Mesendoderm (in vitro differentiated cells): ENCODE data around the gene SLC30A9.
A peak's percentile ranks its signal among the peaks of the same experiment; 100 is the strongest.

Experiments
- DNase-seq: peaks from one replicate; pipeline ENCODE4 v3.0.0; 2013
- H2AK5ac ChIP-seq: 2 replicates; pipeline ENCODE4 v1.6.1; 2013; ENCODE audit warnings: low read length, inconsistent platforms
- H2BK120ac ChIP-seq: 2 replicates; pipeline ENCODE4 v1.6.1; 2013; ENCODE audit warnings: low read depth, mild to moderate bottlenecking, low read length, moderate library complexity, mixed read lengths
- H2BK15ac ChIP-seq: replicated peaks from 2 replicates; pipeline ENCODE4 v1.6.1; 2013; ENCODE audit warnings: low read depth, mild to moderate bottlenecking, moderate library complexity
- H2BK5ac ChIP-seq: 2 replicates; pipeline ENCODE4 v1.6.1; 2013; ENCODE audit warnings: low read length, inconsistent platforms
- H3K18ac ChIP-seq: 2 replicates; pipeline ENCODE4 v1.6.1; 2013; ENCODE audit warnings: mild to moderate bottlenecking, low read length, mixed read lengths
- H3K23ac ChIP-seq: one replicate; pipeline ENCODE4 v1.6.1; 2013; ENCODE audit warnings: low read length
- H3K27ac ChIP-seq: 2 replicates; pipeline ENCODE4 v1.5.1; 2013; ENCODE audit warnings: low read depth, mild to moderate bottlenecking, inconsistent platforms, low read length, moderate library complexity
- H3K27me3 ChIP-seq: 2 replicates; pipeline ENCODE4 v1.6.1; 2013; ENCODE audit warnings: low read length, control low read depth, mild to moderate bottlenecking, inconsistent platforms; ENCODE audit not compliant: insufficient read depth, poor library complexity
- H3K36me3 ChIP-seq: 2 replicates; pipeline ENCODE4 v1.6.1; 2013; ENCODE audit warnings: low read length, inconsistent platforms; ENCODE audit not compliant: control insufficient read depth, insufficient read depth
- H3K4ac ChIP-seq: one replicate; pipeline ENCODE4 v1.6.1; 2013; ENCODE audit warnings: low read depth, mild to moderate bottlenecking, low read length, moderate library complexity
- H3K4me1 ChIP-seq: 2 replicates; pipeline ENCODE4 v1.6.1; 2013; ENCODE audit warnings: low read depth, low read length, inconsistent platforms; ENCODE audit not compliant: control insufficient read depth
- H3K4me2 ChIP-seq: 2 replicates; pipeline ENCODE4 v1.6.1; 2013; ENCODE audit warnings: low read length
- H3K4me3 ChIP-seq: 2 replicates; pipeline ENCODE4 v1.5.1; 2013; ENCODE audit warnings: mild to moderate bottlenecking, low read length
- H3K56ac ChIP-seq: one replicate; pipeline ENCODE4 v1.6.1; 2013; ENCODE audit warnings: low read length
- H3K79me1 ChIP-seq: 2 replicates; pipeline ENCODE4 v1.6.1; 2013; ENCODE audit warnings: low read length, inconsistent platforms
- H3K79me2 ChIP-seq: 2 replicates; pipeline ENCODE4 v1.6.1; 2013; ENCODE audit warnings: mild to moderate bottlenecking, low read length; ENCODE audit not compliant: control insufficient read depth, insufficient read depth
- H3K9ac ChIP-seq: 2 replicates; pipeline ENCODE4 v1.6.1; 2013; ENCODE audit warnings: low read length, inconsistent platforms
- H4K5ac ChIP-seq: one replicate; pipeline ENCODE4 v1.6.1; 2013; ENCODE audit warnings: low read length
- H4K8ac ChIP-seq: one replicate; pipeline ENCODE4 v1.6.1; 2013; ENCODE audit warnings: low read depth, mild to moderate bottlenecking, control low read depth, low read length, moderate library complexity
- WGBS: extraction: QIAGEN DNeasy Blood & Tissue Kit; methylation state at CpG from one replicate; pipeline ENCODE4 v1.1.7; 2013; ENCODE audit warnings: low lambda C conversion rate, missing lambda C conversion rate; ENCODE audit not compliant: insufficient coverage; ENCODE audit errors: extremely low coverage; 5-methylcytosine and 5-hydroxymethylcytosine counted together

The SLC30A9 gene

GRCh38 chr4:42101446-42101975 is 111.2 kb downstream of the SLC30A9 start:
- Histone ChIP-seq H2BK120ac (no peak overlapping the region), H3K4me3 (no peak overlapping the region), H3K18ac (no peak overlapping the region), H2BK5ac (no peak overlapping the region), H4K5ac (no peak overlapping the region), H3K4ac (no peak overlapping the region), H3K4me1 (no peaks in the 10 kb centered on the region), H3K79me2 (no peaks in the 10 kb centered on the region), H3K27me3 (no peaks in the 10 kb centered on the region), H3K36me3 (no peaks in the 10 kb centered on the region), H3K56ac (no peak overlapping the region), H2BK15ac (no peak overlapping the region), H3K4me2 (no peak overlapping the region), H3K9ac (no peak overlapping the region), H3K79me1 (no peaks in the 10 kb centered on the region), H2AK5ac (no peak overlapping the region), H4K8ac (no peak overlapping the region), H3K27ac (no peak overlapping the region), H3K23ac (no peak overlapping the region)
- no peak for DNase-seq
- no CpG with 5 or more reads among the region's 8 CpGs for WGBS

- H3K4me3 ChIP-seq, result no peak overlapping the region
- no peaks in the 10 kb centered on the region for H3K4me1 ChIP-seq
- WGBS, result no CpG with 5 or more reads among the region's 2 CpGs
- H3K4ac ChIP-seq, result no peak overlapping the region
- H3K23ac ChIP-seq, result no peak overlapping the region
- no peak overlapping the region for H3K9ac ChIP-seq
- H4K8ac ChIP-seq, result no peak overlapping the region
- H3K4me2 ChIP-seq, result no peak overlapping the region
- no peaks in the 10 kb centered on the region for H3K79me1 ChIP-seq
- H2BK120ac ChIP-seq, result no peak overlapping the region
- no peak overlapping the region for H2AK5ac ChIP-seq
- no peak overlapping the region for H2BK15ac ChIP-seq
- H3K36me3 ChIP-seq, result no peaks in the 10 kb centered on the region
- no peak overlapping the region for H2BK5ac ChIP-seq
- no peak overlapping the region for H3K56ac ChIP-seq
- no peaks in the 10 kb centered on the region for H3K27me3 ChIP-seq
- DNase-seq, result peak; percentile 28
- no peaks in the 10 kb centered on the region for H3K79me2 ChIP-seq
- no peak overlapping the region for H4K5ac ChIP-seq
- H3K27ac ChIP-seq, result no peak overlapping the region
- no peak overlapping the region for H3K18ac ChIP-seq
Measured at GRCh38 chr4:42104521-42104920, 114.2 kb downstream of the SLC30A9 start.

GRCh38 chr4:42112846-42113245 is 122.5 kb downstream of the SLC30A9 start:
- H3K79me1 ChIP-seq, result no peaks in the 10 kb centered on the region
- H3K36me3 ChIP-seq, result peaks cover 2% of the 10 kb centered on the region
- H4K5ac ChIP-seq, result no peak overlapping the region
- H3K27ac ChIP-seq, result no peak overlapping the region
- no peak overlapping the region for H3K18ac ChIP-seq
- no peak overlapping the region for H4K8ac ChIP-seq
- no peak overlapping the region for H2BK15ac ChIP-seq
- no peak overlapping the region for H3K56ac ChIP-seq
- no peak overlapping the region for H3K9ac ChIP-seq
- no peaks in the 10 kb centered on the region for H3K79me2 ChIP-seq
- H2BK120ac ChIP-seq, result no peak overlapping the region
- H2BK5ac ChIP-seq, result no peak overlapping the region
- H3K4me2 ChIP-seq, result no peak overlapping the region
- no peak overlapping the region for H3K23ac ChIP-seq
- H3K4ac ChIP-seq, result no peak overlapping the region
- WGBS, result no CpG with 5 or more reads among the region's 3 CpGs
- no peaks in the 10 kb centered on the region for H3K4me1 ChIP-seq
- no peak for DNase-seq
- H2AK5ac ChIP-seq, result no peak overlapping the region
- no peaks in the 10 kb centered on the region for H3K27me3 ChIP-seq
- no peak overlapping the region for H3K4me3 ChIP-seq

- no peaks in the 10 kb centered on the region for H3K79me2 ChIP-seq
- no peak overlapping the region for H2BK120ac ChIP-seq
- no peak overlapping the region for H4K5ac ChIP-seq
- no peak overlapping the region for H3K18ac ChIP-seq
- H3K4me1 ChIP-seq, result no peaks in the 10 kb centered on the region
- no peaks in the 10 kb centered on the region for H3K36me3 ChIP-seq
- WGBS, result no CpG with 5 or more reads among the region's 12 CpGs
- no peak overlapping the region for H4K8ac ChIP-seq
- H2AK5ac ChIP-seq, result no peak overlapping the region
- H2BK15ac ChIP-seq, result no peak overlapping the region
- H3K9ac ChIP-seq, result no peak overlapping the region
- H3K4ac ChIP-seq, result no peak overlapping the region
- H3K4me2 ChIP-seq, result no peak overlapping the region
- no peak overlapping the region for H3K23ac ChIP-seq
- no peaks in the 10 kb centered on the region for H3K79me1 ChIP-seq
- H2BK5ac ChIP-seq, result no peak overlapping the region
- DNase-seq, result peak; percentile 3
- H3K27me3 ChIP-seq, result no peaks in the 10 kb centered on the region
- no peak overlapping the region for H3K4me3 ChIP-seq
- H3K27ac ChIP-seq, result no peak overlapping the region
- H3K56ac ChIP-seq, result no peak overlapping the region
Measured at GRCh38 chr4:42119886-42120285, 129.6 kb downstream of the SLC30A9 start.

- no peaks in the 10 kb centered on the region for H3K4me1 ChIP-seq
- no peak overlapping the region for H3K56ac ChIP-seq
Measured at GRCh38 chr4:42122237-42122636, 131.9 kb downstream of the SLC30A9 start.

GRCh38 chr4:42123071-42123644 is 132.8 kb downstream of the SLC30A9 start:
- peaks cover 4% of the 10 kb centered on the region for H3K79me2 ChIP-seq
- no peak overlapping the region for H3K18ac ChIP-seq
- H3K23ac ChIP-seq, result no peak overlapping the region
- no peak overlapping the region for H3K4me3 ChIP-seq
- no peak overlapping the region for H3K9ac ChIP-seq
- H4K8ac ChIP-seq, result no peak overlapping the region
- no peak overlapping the region for H3K4me2 ChIP-seq
- no peak overlapping the region for H2BK120ac ChIP-seq
- H3K79me1 ChIP-seq, result no peaks in the 10 kb centered on the region
- no peak overlapping the region for H3K56ac ChIP-seq
- WGBS, result no CpG with 5 or more reads among the region's 2 CpGs
- no peak overlapping the region for H4K5ac ChIP-seq
- no peak overlapping the region for H2BK15ac ChIP-seq
- H3K27ac ChIP-seq, result no peak overlapping the region
- no peak overlapping the region for H2BK5ac ChIP-seq
- no peak overlapping the region for H3K4ac ChIP-seq
- no peaks in the 10 kb centered on the region for H3K4me1 ChIP-seq
- H3K27me3 ChIP-seq, result no peaks in the 10 kb centered on the region
- no peak for DNase-seq
- H3K36me3 ChIP-seq, result peaks cover 2% of the 10 kb centered on the region
- no peak overlapping the region for H2AK5ac ChIP-seq

More at GRCh38 chr4:42122237-42122636, 131.9 kb downstream of the SLC30A9 start:
- H3K36me3 ChIP-seq, result peaks cover 2% of the 10 kb centered on the region
- no peak overlapping the region for H3K4me3 ChIP-seq
- H3K27ac ChIP-seq, result no peak overlapping the region
- no peak overlapping the region for H3K4me2 ChIP-seq
- H2BK5ac ChIP-seq, result no peak overlapping the region
- H3K4ac ChIP-seq, result no peak overlapping the region
- DNase-seq, result no peak
- no peaks in the 10 kb centered on the region for H3K79me2 ChIP-seq
- no peak overlapping the region for H4K5ac ChIP-seq
- H4K8ac ChIP-seq, result no peak overlapping the region
- H2BK120ac ChIP-seq, result no peak overlapping the region
- H3K18ac ChIP-seq, result no peak overlapping the region
- no CpG with 5 or more reads among the region's 4 CpGs for WGBS
- no peaks in the 10 kb centered on the region for H3K27me3 ChIP-seq
- no peak overlapping the region for H3K23ac ChIP-seq
- no peak overlapping the region for H3K9ac ChIP-seq
- H3K79me1 ChIP-seq, result no peaks in the 10 kb centered on the region
- H2BK15ac ChIP-seq, result no peak overlapping the region
- H2AK5ac ChIP-seq, result no peak overlapping the region
